Bronchial epithelial cell (primary cell): ENCODE measurements around the gene ANXA3. TPM values are rescaled to one million over a fixed set of nuclear protein-coding genes. Genes with fewer than 3 reads are reported as not detected.
A peak's percentile ranks its signal among the peaks of the same experiment; 100 is the strongest.

ENCODE experiments used
- DNase-seq: peaks from one replicate; pipeline ENCODE4 v3.0.0-alpha.2; 2010; ENCODE audit warnings: low read depth
- FAIRE-seq: peaks from 2 replicates; lab custom pipeline; 2011; peaks lifted over from hg19 to GRCh38; lab: Jason Lieb, UNC
- H3K27me3 ChIP-seq: 2 replicates; pipeline ENCODE4 v1.5.1; 2011; ENCODE audit warnings: low read length; ENCODE audit not compliant: control insufficient read depth, insufficient read depth
- H3K36me3 ChIP-seq: 2 replicates; pipeline ENCODE4 v1.5.1; 2011; ENCODE audit warnings: low read length; ENCODE audit not compliant: control insufficient read depth, insufficient read depth
- H3K4me3 ChIP-seq: 2 replicates; pipeline ENCODE4 v1.5.1; 2011; ENCODE audit warnings: mild to moderate bottlenecking, low read depth, low read length, control low read depth
- CTCF ChIP-seq: IDR thresholded peaks from 2 replicates; pipeline ENCODE4 v1.5.1; 2011; ENCODE audit warnings: mild to moderate bottlenecking, moderate library complexity, low read length, control low read depth, inconsistent platforms; ENCODE audit not compliant: insufficient read depth, severe bottlenecking
- total RNA-seq: library from RNA; depleted of rRNA; stranded (reverse); fragments of >200 nt; gene quantifications from 2 replicates; pipeline ENCODE4 v1.2.1, GENCODE V29; 2014

ANXA3 gene
- total RNA-seq, 1 donor from 2014 or later: 705 TPM

- DNase-seq (no peak), FAIRE-seq (no peak)
- Histone ChIP-seq H3K27me3 (no peaks in the 10 kb centered on the region), H3K36me3 (no peaks in the 10 kb centered on the region), H3K4me3 (no peak overlapping the region)
- TF ChIP-seq CTCF: no peak
Observed at GRCh38 chr4:78533854-78534253, 17.7 kb upstream of the ANXA3 start.

GRCh38 chr4:78534286-78534955 is 17.1 kb upstream of the ANXA3 start:
- DNase-seq (peak; percentile 52), FAIRE-seq (no peak)
- Histone ChIP-seq H3K36me3 (no peaks in the 10 kb centered on the region), H3K27me3 (no peaks in the 10 kb centered on the region), H3K4me3 (no peak overlapping the region)
- no peak for TF ChIP-seq CTCF

GRCh38 chr4:78542373-78542772 is 9.2 kb upstream of the ANXA3 start:
- FAIRE-seq (peak; percentile 92), DNase-seq (peak; percentile 90)
- Histone ChIP-seq H3K36me3 (no peaks in the 10 kb centered on the region), H3K27me3 (no peaks in the 10 kb centered on the region), H3K4me3 (no peak overlapping the region)
- TF ChIP-seq CTCF: no peak

- no peaks in the 10 kb centered on the region for H3K36me3 ChIP-seq
- FAIRE-seq (no peak), DNase-seq (no peak)
- H3K4me3 ChIP-seq: no peak overlapping the region
- no peak for TF ChIP-seq CTCF
- no peaks in the 10 kb centered on the region for H3K27me3 ChIP-seq
Observed at GRCh38 chr4:78543424-78544125, 8.0 kb upstream of the ANXA3 start.

- no peak for FAIRE-seq
- H3K27me3 ChIP-seq: no peaks in the 10 kb centered on the region
- H3K4me3 ChIP-seq: no peak overlapping the region
- H3K36me3 ChIP-seq: no peaks in the 10 kb centered on the region
- no peak for DNase-seq
- no peak for TF ChIP-seq CTCF
Observed at GRCh38 chr4:78544678-78545077, 6.9 kb upstream of the ANXA3 start.
